GM12801 (cell line): Measurements from ENCODE around the gene SAFB2.

Experiments
- CTCF ChIP-seq: IDR thresholded peaks from one replicate; pipeline ENCODE4 v1.5.1; 2011; ENCODE audit warnings: control low read depth; ENCODE audit not compliant: insufficient read length; ENCODE audit errors: extremely low read depth

SAFB2 gene

GRCh38 chr19:5624018-5624663 lies 1.6 kb upstream of the SAFB2 start:
- no peak for TF ChIP-seq CTCF

- TF ChIP-seq CTCF = no peak
These were observed 931 bp upstream of the SAFB2 start for GRCh38 chr19:5623397-5624017.

GRCh38 chr19:5621945-5622464 lies 571 bp downstream of the SAFB2 start:
- no peak for TF ChIP-seq CTCF

- TF ChIP-seq CTCF = no peak
These were observed 1.1 kb downstream of the SAFB2 start for GRCh38 chr19:5621311-5621944.

GRCh38 chr19:5619946-5620345 lies 2.6 kb downstream of the SAFB2 start:
- TF ChIP-seq CTCF = no peak

GRCh38 chr19:5618591-5618990 lies 4.0 kb downstream of the SAFB2 start:
- TF ChIP-seq CTCF = no peak

GRCh38 chr19:5617080-5617479 lies 5.5 kb downstream of the SAFB2 start:
- TF ChIP-seq CTCF = no peak
